Measurements from ENCODE around the gene HDGFL2.
A peak's percentile ranks its signal among the peaks of the same experiment; 100 is the strongest.

The HDGFL2 gene

GRCh38 chr19:4497770-4498389, 25.8 kb downstream of the HDGFL2 start:
- no peak overlapping the region for H3K14ac ChIP-seq (ENCODE audit: low read length)
- peaks cover 0 to 2% of the 10 kb centered on the region in 2 donors for H3K9me3 ChIP-seq (replicated peaks in 1 of 2; ENCODE audit: control insufficient read depth in 2 of 2, insufficient read depth in 1 of 2, low read depth in 1 of 2, low read length in 2 of 2)
- no peak overlapping the region for H3K27ac ChIP-seq (replicated peaks; ENCODE audit: low read length)
- WGBS, 2 donors (ENCODE audit: extremely low coverage in 2 of 2, insufficient read length in 2 of 2, insufficient replicate concordance in 1 of 2): no CpG with 5 or more reads among the region's 25 CpGs
- H2BK5ac ChIP-seq (ENCODE audit: low read length): no peak overlapping the region
- peaks cover 0 to 4% of the 10 kb centered on the region in 2 donors for H3K4me1 ChIP-seq (ENCODE audit: control insufficient read depth in 2 of 2, insufficient read depth in 1 of 2, low read depth in 1 of 2, low read length in 2 of 2)
- peaks cover 8% of the 10 kb centered on the region for H3K79me1 ChIP-seq (ENCODE audit: low read depth, low read length)
- H3K4me2 ChIP-seq (ENCODE audit: insufficient read depth, low read length, poor library complexity, severe bottlenecking): no peak overlapping the region
- H3K9ac ChIP-seq (ENCODE audit: low read depth, low read length, poor library complexity): no peak overlapping the region
- H2AK5ac ChIP-seq (ENCODE audit: low read depth, low read length): no peak overlapping the region
- no peak overlapping the region for H3K4ac ChIP-seq (ENCODE audit: low read length)
- no peak overlapping the region for H2BK120ac ChIP-seq (ENCODE audit: low read depth, low read length)
- no peak overlapping the region for H2BK12ac ChIP-seq (ENCODE audit: low read length)
- no peak overlapping the region for H3K4me3 ChIP-seq (ENCODE audit: low read length in 2 of 2)
- no peak overlapping the region for H2BK15ac ChIP-seq (ENCODE audit: low read length)
- no peak for DNase-seq (ENCODE audit: low spot score)
- H3K27me3 ChIP-seq (ENCODE audit: control insufficient read depth in 3 of 3, insufficient read depth in 3 of 3, low read depth in 1 of 3, low read length in 3 of 3): peaks cover 0 to under 1% (median 0%) of the 10 kb centered on the region in 3 experiments
- H3K36me3 ChIP-seq (replicated peaks in 1 of 2; ENCODE audit: control insufficient read depth in 2 of 2, insufficient read depth in 2 of 2, low read length in 2 of 2): peaks cover 55 to 89% of the 10 kb centered on the region in 2 donors
- no peak overlapping the region for H4K8ac ChIP-seq (ENCODE audit: low read depth, low read length)
- peak overlapping the region; percentile 65 for H3K23ac ChIP-seq (ENCODE audit: low read depth, low read length, poor library complexity)
- no peak overlapping the region for H4K91ac ChIP-seq (ENCODE audit: low read depth, low read length, poor library complexity)
- peak overlapping the region; percentile 28 for H3K18ac ChIP-seq (ENCODE audit: low read length)
- H2AFZ ChIP-seq (ENCODE audit: low read length): no peak overlapping the region

GRCh38 chr19:4498694-4499093, 26.6 kb downstream of the HDGFL2 start:
- Histone ChIP-seq H3K9me3 (replicated peaks in 1 of 2; ENCODE audit: control insufficient read depth in 2 of 2, insufficient read depth in 1 of 2, low read depth in 1 of 2, low read length in 2 of 2) (no peaks in the 10 kb centered on the region), H3K9ac (ENCODE audit: low read depth, low read length, poor library complexity) (no peak overlapping the region), H2AK5ac (ENCODE audit: low read depth, low read length) (no peak overlapping the region), H3K27ac (replicated peaks; ENCODE audit: low read length) (no peak overlapping the region), H2AFZ (ENCODE audit: low read length) (no peak overlapping the region), H4K8ac (ENCODE audit: low read depth, low read length) (no peak overlapping the region), H4K91ac (ENCODE audit: low read depth, low read length, poor library complexity) (no peak overlapping the region), H2BK5ac (ENCODE audit: low read length) (no peak overlapping the region), H2BK12ac (ENCODE audit: low read length) (no peak overlapping the region), H3K18ac (ENCODE audit: low read length) (no peak overlapping the region), H3K4ac (ENCODE audit: low read length) (no peak overlapping the region), H3K4me1 (ENCODE audit: control insufficient read depth in 2 of 2, insufficient read depth in 1 of 2, low read depth in 1 of 2, low read length in 2 of 2) (peaks cover 0 to 10% of the 10 kb centered on the region in 2 donors), H3K79me1 (ENCODE audit: low read depth, low read length) (peaks cover 6% of the 10 kb centered on the region), H3K36me3 (replicated peaks in 1 of 2; ENCODE audit: control insufficient read depth in 2 of 2, insufficient read depth in 2 of 2, low read length in 2 of 2) (peaks cover 49 to 88% of the 10 kb centered on the region in 2 donors), H3K4me2 (ENCODE audit: insufficient read depth, low read length, poor library complexity, severe bottlenecking) (no peak overlapping the region), H2BK15ac (ENCODE audit: low read length) (no peak overlapping the region), H3K27me3 (ENCODE audit: control insufficient read depth in 3 of 3, insufficient read depth in 3 of 3, low read depth in 1 of 3, low read length in 3 of 3) (no peaks in the 10 kb centered on the region), H3K14ac (ENCODE audit: low read length) (no peak overlapping the region), H2BK120ac (ENCODE audit: low read depth, low read length) (no peak overlapping the region), H3K23ac (ENCODE audit: low read depth, low read length, poor library complexity) (no peak overlapping the region), H3K4me3 (ENCODE audit: low read length in 2 of 2) (no peak overlapping the region)
- WGBS, 2 donors (ENCODE audit: extremely low coverage in 2 of 2, insufficient read length in 2 of 2, insufficient replicate concordance in 1 of 2): no CpG with 5 or more reads among the region's 12 CpGs
- DNase-seq (ENCODE audit: low spot score): no peak

GRCh38 chr19:4499318-4499717, 27.2 kb downstream of the HDGFL2 start:
- no peak overlapping the region for H4K8ac ChIP-seq (ENCODE audit: low read depth, low read length)
- H3K4me3 ChIP-seq (ENCODE audit: low read length in 2 of 2): no peak overlapping the region
- no peak overlapping the region for H3K4me2 ChIP-seq (ENCODE audit: insufficient read depth, low read length, poor library complexity, severe bottlenecking)
- H2BK15ac ChIP-seq (ENCODE audit: low read length): no peak overlapping the region
- no peak overlapping the region for H4K91ac ChIP-seq (ENCODE audit: low read depth, low read length, poor library complexity)
- no peak overlapping the region for H2AK5ac ChIP-seq (ENCODE audit: low read depth, low read length)
- H3K36me3 ChIP-seq (replicated peaks in 1 of 2; ENCODE audit: control insufficient read depth in 2 of 2, insufficient read depth in 2 of 2, low read length in 2 of 2): peaks cover 45 to 82% of the 10 kb centered on the region in 2 donors
- DNase-seq (ENCODE audit: low spot score): no peak
- no peak overlapping the region for H3K18ac ChIP-seq (ENCODE audit: low read length)
- no peak overlapping the region for H3K4ac ChIP-seq (ENCODE audit: low read length)
- H3K9ac ChIP-seq (ENCODE audit: low read depth, low read length, poor library complexity): no peak overlapping the region
- H2BK12ac ChIP-seq (ENCODE audit: low read length): no peak overlapping the region
- peaks cover 0 to 11% of the 10 kb centered on the region in 2 donors for H3K4me1 ChIP-seq (ENCODE audit: control insufficient read depth in 2 of 2, insufficient read depth in 1 of 2, low read depth in 1 of 2, low read length in 2 of 2)
- no peak overlapping the region for H2BK5ac ChIP-seq (ENCODE audit: low read length)
- H3K14ac ChIP-seq (ENCODE audit: low read length): no peak overlapping the region
- WGBS, 2 donors (ENCODE audit: extremely low coverage in 2 of 2, insufficient read length in 2 of 2, insufficient replicate concordance in 1 of 2): no CpG with 5 or more reads among the region's 23 CpGs
- no peak overlapping the region for H2AFZ ChIP-seq (ENCODE audit: low read length)
- peaks cover 5% of the 10 kb centered on the region for H3K79me1 ChIP-seq (ENCODE audit: low read depth, low read length)
- H3K9me3 ChIP-seq (replicated peaks in 1 of 2; ENCODE audit: control insufficient read depth in 2 of 2, insufficient read depth in 1 of 2, low read depth in 1 of 2, low read length in 2 of 2): no peaks in the 10 kb centered on the region
- no peak overlapping the region for H3K27ac ChIP-seq (replicated peaks; ENCODE audit: low read length)
- no peaks in the 10 kb centered on the region for H3K27me3 ChIP-seq (ENCODE audit: control insufficient read depth in 3 of 3, insufficient read depth in 3 of 3, low read depth in 1 of 3, low read length in 3 of 3)
- no peak overlapping the region for H2BK120ac ChIP-seq (ENCODE audit: low read depth, low read length)
- H3K23ac ChIP-seq (ENCODE audit: low read depth, low read length, poor library complexity): no peak overlapping the region

DNA sequence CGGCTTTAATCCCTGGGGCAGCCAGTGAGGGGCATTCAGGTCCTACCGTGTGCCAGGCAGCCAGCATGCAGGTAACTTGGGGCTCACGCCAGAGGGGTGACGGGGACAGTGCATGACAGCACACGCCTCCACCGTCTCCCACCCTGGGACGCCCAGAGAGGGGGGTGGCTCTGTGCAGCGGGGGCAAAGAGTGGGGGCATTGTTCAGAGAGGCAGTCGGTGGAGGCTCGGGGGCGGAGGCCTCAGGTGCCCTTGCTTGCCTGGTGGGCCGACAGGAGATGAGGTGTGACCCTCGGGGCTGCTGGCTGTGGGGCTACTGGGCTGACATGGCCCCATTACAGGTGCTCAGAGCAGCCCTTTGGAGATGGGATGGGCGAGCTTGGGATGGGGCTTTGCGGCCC, 27.8 kb downstream of the HDGFL2 start:
- Histone ChIP-seq H3K79me1 (ENCODE audit: low read depth, low read length) (peaks cover 4% of the 10 kb centered on the region), H2AFZ (ENCODE audit: low read length) (no peak overlapping the region), H3K23ac (ENCODE audit: low read depth, low read length, poor library complexity) (peak overlapping the region; percentile 55), H3K14ac (ENCODE audit: low read length) (no peak overlapping the region), H4K8ac (ENCODE audit: low read depth, low read length) (no peak overlapping the region), H2BK15ac (ENCODE audit: low read length) (no peak overlapping the region), H3K18ac (ENCODE audit: low read length) (peak overlapping the region; percentile 64), H3K4me3 (ENCODE audit: low read length in 2 of 2) (no peak overlapping the region), H2AK5ac (ENCODE audit: low read depth, low read length) (no peak overlapping the region), H2BK120ac (ENCODE audit: low read depth, low read length) (no peak overlapping the region), H3K36me3 (replicated peaks in 1 of 2; ENCODE audit: control insufficient read depth in 2 of 2, insufficient read depth in 2 of 2, low read length in 2 of 2) (peaks cover 48 to 81% of the 10 kb centered on the region in 2 donors), H2BK5ac (ENCODE audit: low read length) (no peak overlapping the region), H3K4me1 (ENCODE audit: control insufficient read depth in 2 of 2, insufficient read depth in 1 of 2, low read depth in 1 of 2, low read length in 2 of 2) (peaks cover 0 to 11% of the 10 kb centered on the region in 2 donors), H3K9ac (ENCODE audit: low read depth, low read length, poor library complexity) (no peak overlapping the region), H3K27me3 (ENCODE audit: control insufficient read depth in 3 of 3, insufficient read depth in 3 of 3, low read depth in 1 of 3, low read length in 3 of 3) (no peaks in the 10 kb centered on the region), H2BK12ac (ENCODE audit: low read length) (no peak overlapping the region), H3K27ac (replicated peaks; ENCODE audit: low read length) (no peak overlapping the region), H3K4me2 (ENCODE audit: insufficient read depth, low read length, poor library complexity, severe bottlenecking) (no peak overlapping the region), H3K4ac (ENCODE audit: low read length) (no peak overlapping the region), H3K9me3 (replicated peaks in 1 of 2; ENCODE audit: control insufficient read depth in 2 of 2, insufficient read depth in 1 of 2, low read depth in 1 of 2, low read length in 2 of 2) (no peaks in the 10 kb centered on the region), H4K91ac (ENCODE audit: low read depth, low read length, poor library complexity) (no peak overlapping the region)
- no CpG with 5 or more reads among the region's 15 CpGs for WGBS, 2 donors (ENCODE audit: extremely low coverage in 2 of 2, insufficient read length in 2 of 2, insufficient replicate concordance in 1 of 2)
- no peak for DNase-seq (ENCODE audit: low spot score)
